GM18498 (cell line): ENCODE data around the gene MYD88.
A peak's percentile ranks its signal among the peaks of the same experiment; 100 is the strongest.

Source experiments
- ATAC-seq: cut with Tn5 transposase; IDR thresholded peaks from one replicate; pipeline ENCODE4 v1.9.1; 2021; ENCODE audit warnings: mild to moderate bottlenecking, moderate library complexity; ENCODE audit not compliant: unreplicated experiment

Gene MYD88

GRCh38 chr3:38163117-38163840 is 24.8 kb downstream of the MYD88 start:
- no peak for ATAC-seq

GRCh38 chr3:38163841-38164642 is 25.6 kb downstream of the MYD88 start:
- no peak for ATAC-seq

- ATAC-seq, result peak; percentile 25
Observed at GRCh38 chr3:38164643-38164951, 26.1 kb downstream of the MYD88 start.

GRCh38 chr3:38164952-38165721 is 26.7 kb downstream of the MYD88 start, which contains the start of gene OXSR1:
OXSR1 (plus strand) TSS chr3:38165537; CDS start chr3:38165877, 340 bp downstream.
- peak; percentile 91 for ATAC-seq

GRCh38 chr3:38165722-38166387 is 27.4 kb downstream of the MYD88 start:
- ATAC-seq, result no peak

GRCh38 chr3:38167591-38167990 is 29.1 kb downstream of the MYD88 start:
- ATAC-seq, result no peak

GRCh38 chr3:38168151-38169026 is 29.9 kb downstream of the MYD88 start:
- ATAC-seq, result no peak

- no peak for ATAC-seq
Observed at GRCh38 chr3:38169027-38169317, 30.5 kb downstream of the MYD88 start.

GRCh38 chr3:38170722-38171121 is 32.3 kb downstream of the MYD88 start:
- no peak for ATAC-seq

GRCh38 chr3:38171622-38172021 is 33.2 kb downstream of the MYD88 start:
- ATAC-seq, result no peak

- ATAC-seq, result peak; percentile 56
Observed at GRCh38 chr3:38173834-38174418, 35.5 kb downstream of the MYD88 start.

- no peak for ATAC-seq
Observed at GRCh38 chr3:38177181-38177580, 38.7 kb downstream of the MYD88 start.

- no peak for ATAC-seq
Observed at GRCh38 chr3:38186781-38187180, 48.3 kb downstream of the MYD88 start.

- no peak for ATAC-seq
Observed at GRCh38 chr3:38190481-38190881, 52.0 kb downstream of the MYD88 start.
